Measurements from ENCODE around the gene CALB2. TPM values are rescaled to one million over a fixed set of nuclear protein-coding genes. Genes with fewer than 3 reads are reported as not detected.

Gene CALB2
- total RNA-seq, 1 experiment from 2014 or later: 0.85 TPM

- H4K5ac ChIP-seq (ENCODE audit: insufficient read length, low read depth, low read length): no peak overlapping the region
- no CpG with 5 or more reads among the region's 6 CpGs for WGBS (ENCODE audit: extremely low coverage, insufficient read length, low lambda C conversion rate)
- Mint-ChIP-seq H3K27me3 (ENCODE audit: low read depth) (peaks cover 35% of the 10 kb centered on the region), H3K4me1 (no peaks in the 10 kb centered on the region), H3K36me3 (ENCODE audit: insufficient read depth in 1 of 3, low read depth in 3 of 3) (no peaks in the 10 kb centered on the region), H3K4me3 (no peak overlapping the region), H3K9me3 (0 out of 5 replicates have a peak, but pooled peaks cover 0 to 4% of the 10 kb centered on the region in 2 experiments), H3K27ac (no peak overlapping the region)
- no peak overlapping the region for H3K27ac ChIP-seq (ENCODE audit: insufficient read length, low read depth, low read length)
- H2BK15ac ChIP-seq (ENCODE audit: low read depth, low read length): no peak overlapping the region
- H4K20me1 ChIP-seq (ENCODE audit: control insufficient read depth, insufficient read depth, insufficient read length): no peaks in the 10 kb centered on the region
- no peak overlapping the region for H3K4ac ChIP-seq (ENCODE audit: low read depth, low read length)
- H3K18ac ChIP-seq (ENCODE audit: insufficient read length, low read depth, low read length): no peak overlapping the region
- no peak overlapping the region for H3K56ac ChIP-seq (ENCODE audit: insufficient read length, low read depth, low read length)
- H4K91ac ChIP-seq (ENCODE audit: insufficient read length, low read depth, low read length): no peak overlapping the region
- H2BK5ac ChIP-seq (ENCODE audit: insufficient read length, low read length): no peak overlapping the region
- no peak overlapping the region for H3K23ac ChIP-seq (ENCODE audit: insufficient read length, low read depth, low read length)
- no peak overlapping the region for H3K9ac ChIP-seq (ENCODE audit: extremely low read depth, insufficient read length, low read length)
- no peak overlapping the region for H2AK5ac ChIP-seq (ENCODE audit: insufficient read length, low read length)
- H2AFZ ChIP-seq (ENCODE audit: low read length): no peak overlapping the region
- no peak for DNase-seq
- H2BK12ac ChIP-seq (ENCODE audit: insufficient read length, low read depth, low read length): no peak overlapping the region
- H2BK120ac ChIP-seq (ENCODE audit: low read depth, low read length, poor library complexity, severe bottlenecking): no peak overlapping the region
- H3K23me2 ChIP-seq (ENCODE audit: insufficient read length, low read depth, low read length, poor library complexity, severe bottlenecking): no peaks in the 10 kb centered on the region
- H3K14ac ChIP-seq (ENCODE audit: insufficient read depth, low read length): no peak overlapping the region
- no peak for TF ChIP-seq CTCF (conservative IDR thresholded peaks at IDR 0.05)
- no peaks in the 10 kb centered on the region for H3K27me3 ChIP-seq (ENCODE audit: insufficient read depth, low read length)
- H3K4me1 ChIP-seq (ENCODE audit: insufficient read depth, low read length): no peaks in the 10 kb centered on the region
- no peak overlapping the region for H3K4me2 ChIP-seq (ENCODE audit: insufficient read depth, insufficient read length, low read length)
- no peak overlapping the region for H2BK20ac ChIP-seq (ENCODE audit: low read depth, low read length, poor library complexity, severe bottlenecking)
- H3K9me3 ChIP-seq (ENCODE audit: control insufficient read depth, low read depth, low read length): no peaks in the 10 kb centered on the region
- no peak overlapping the region for H3T11ph ChIP-seq (ENCODE audit: low read length)
- H4K8ac ChIP-seq (replicated peaks; ENCODE audit: insufficient read length, low read depth, low read length): no peak overlapping the region
- no peaks in the 10 kb centered on the region for H3K79me2 ChIP-seq (ENCODE audit: insufficient read depth, low read length)
- H3K79me1 ChIP-seq (ENCODE audit: insufficient read depth, low read depth, low read length, poor library complexity, severe bottlenecking): no peaks in the 10 kb centered on the region
Observed at GRCh38 chr16:71432906-71433305, 74.4 kb downstream of the CALB2 start.
